ENCODE data around the gene TNFRSF12A.

TNFRSF12A gene

GRCh38 chr16:3012828-3013420, 7.2 kb upstream of the TNFRSF12A start, which contains the start of gene CLDN9:
CLDN9 (plus strand) TSS chr16:3012923; CDS start chr16:3013363, 440 bp downstream.
- peak; percentile 79 for DNase-seq

- DNase-seq: no peak
Observed at GRCh38 chr16:3013491-3013951, 6.6 kb upstream of the TNFRSF12A start.

- DNase-seq: no peak
Observed at GRCh38 chr16:3013998-3014690, 6.0 kb upstream of the TNFRSF12A start.

GRCh38 chr16:3014971-3015370, 5.2 kb upstream of the TNFRSF12A start:
- no peak for DNase-seq

GRCh38 chr16:3015865-3016521, 4.2 kb upstream of the TNFRSF12A start:
- no peak for DNase-seq

- DNase-seq: no peak
Observed at GRCh38 chr16:3017344-3017743, 2.8 kb upstream of the TNFRSF12A start.

- DNase-seq: no peak
Observed at GRCh38 chr16:3017794-3018506, 2.2 kb upstream of the TNFRSF12A start, which contains the start of gene CLDN6. CLDN6 (minus strand) TSS chr16:3018183; CDS start chr16:3016021, 2,162 bp downstream.

GRCh38 chr16:3019594-3020246, 448 bp upstream of the TNFRSF12A start:
- no peak for DNase-seq

GRCh38 chr16:3020604-3021448, 658 bp downstream of the TNFRSF12A start:
- no peak for DNase-seq

GRCh38 chr16:3021449-3022207, 1.5 kb downstream of the TNFRSF12A start:
- no peak for DNase-seq

GRCh38 chr16:3022208-3022683, 2.1 kb downstream of the TNFRSF12A start:
- DNase-seq: no peak

GRCh38 chr16:3022684-3023414, 2.7 kb downstream of the TNFRSF12A start:
- no peak for DNase-seq

- no peak for DNase-seq
Observed at GRCh38 chr16:3023415-3023668, 3.2 kb downstream of the TNFRSF12A start.

- DNase-seq: peak; percentile 87
Observed at GRCh38 chr16:3023669-3024478, 3.7 kb downstream of the TNFRSF12A start, which contains the start of the genes HCFC1R1 and THOC6. HCFC1R1 (minus strand) TSS chr16:3023942; CDS start chr16:3023941, 1 bp downstream. THOC6 (plus strand) TSS chr16:3024035; CDS start chr16:3024327, 292 bp downstream.

- no peak for DNase-seq
Observed at GRCh38 chr16:3025032-3026002, 5.1 kb downstream of the TNFRSF12A start.

GRCh38 chr16:3026003-3026378, 5.8 kb downstream of the TNFRSF12A start:
- no peak for DNase-seq

- DNase-seq: no peak
Observed at GRCh38 chr16:3026609-3027488, 6.7 kb downstream of the TNFRSF12A start.

Data from NCI-H510A (cell line).